K562 (cell line): Measurements from ENCODE around the gene POLR3GL. TPM values are rescaled to one million over a fixed set of nuclear protein-coding genes. Genes with fewer than 3 reads are reported as not detected.

Source experiments
- EGR1 ChIP-seq: fragments of 450-650 bp; conservative IDR thresholded peaks from 2 replicates; pipeline ENCODE4 v1.6.1; 2017; ENCODE audit warnings: mild to moderate bottlenecking
- HDAC3 ChIP-seq: fragments of 450-650 bp; IDR thresholded peaks from 2 replicates; pipeline ENCODE4 v1.6.1; 2018; ENCODE audit warnings: borderline replicate concordance, mild to moderate bottlenecking, moderate library complexity; ENCODE audit not compliant: partially characterized antibody
- HMG20B ChIP-seq: fragments of 250-450 bp; sonication (Bioruptor Pico); IDR thresholded peaks from 2 replicates; pipeline ENCODE4 v1.5.0; 2021; ENCODE audit warnings: mild to moderate bottlenecking
- NEUROD1 ChIP-seq: fragments of 150-350 bp; IDR thresholded peaks from 2 replicates; pipeline ENCODE4 v1.6.1; 2014; ENCODE audit warnings: borderline replicate concordance, low read length, low read depth; ENCODE audit not compliant: partially characterized antibody
- PHF21A ChIP-seq: fragments of 450-650 bp; IDR thresholded peaks from 2 replicates; pipeline ENCODE4 v1.6.1; 2017; ENCODE audit warnings: low read depth, borderline replicate concordance
- RBM34 ChIP-seq: fragments of 200-400 bp; formaldehyde crosslinking; IDR thresholded peaks from 2 replicates; pipeline ENCODE4 v1.6.1; 2018; ENCODE audit warnings: low read length, borderline replicate concordance; ENCODE audit not compliant: insufficient read depth
- TAF15 ChIP-seq: fragments of 200-400 bp; formaldehyde crosslinking; IDR thresholded peaks from 2 replicates; pipeline ENCODE4 v1.6.1; 2017; ENCODE audit warnings: mild to moderate bottlenecking, low read depth, low read length, moderate library complexity
- ZKSCAN8 ChIP-seq: fragments of 200-800 bp; sonication (Bioruptor generic); IDR thresholded peaks from 2 replicates; pipeline ENCODE4 v1.6.1; 2016; ENCODE audit warnings: missing genetic modification characterization, missing compliant biosample characterization
- polyA plus RNA-seq, 8 experiments: library from polyadenylated mRNA; depleted of rRNA in 4 of 8; stranded (reverse) in 5 of 8; unstranded in 3 of 8; fragments of >200 nt; fragmentation: Nextera tagmentation in 2 of 8; fragmentation: Illumina TruSeq in 1 of 8; extraction: Ambion mirVana in 2 of 8; extraction: Trizol in 1 of 8; gene quantifications; 2 replicates each; pipeline versions ENCODE4 v1.2.1 to v1.2.3, GENCODE V29; 2011 to 2014; ENCODE audit warnings: inconsistent platforms in 1 of 8, missing spikeins in 1 of 8
- total RNA-seq, 7 experiments: library from RNA; depleted of rRNA in 6 of 7; stranded (reverse); fragments of >200 nt in 6 of 7; fragmentation: Illumina TruSeq in 2 of 7; extraction: Trizol in 2 of 7; gene quantifications; 2 replicates each; pipeline versions ENCODE4 v1.2.1 to v1.2.3, GENCODE V29; 2011 to 2021; ENCODE audit warnings: low replicate concordance in 1 of 7
- TF ChIP-seq, protein P1 (sequence below): sonication (generic); formaldehyde crosslinking; IDR thresholded peaks from 2 replicates; pipeline ENCODE4 v1.8.0; 2023; ENCODE audit warnings: mild to moderate bottlenecking, missing genetic modification reagents
- TF ChIP-seq, protein P2 (sequence below): fragments of 450-650 bp; formaldehyde crosslinking; IDR thresholded peaks from 2 replicates; pipeline ENCODE4 v1.4.0; 2022; ENCODE audit warnings: missing genetic modification characterization
- TF ChIP-seq, protein P3 (sequence below): sonication (generic); formaldehyde crosslinking; IDR thresholded peaks from 2 replicates; pipeline ENCODE4 v1.8.0; 2022; ENCODE audit warnings: missing genetic modification reagents, mild to moderate bottlenecking, borderline replicate concordance
- TF ChIP-seq, protein P4 (sequence below): fragments of 450-650 bp; conservative IDR thresholded peaks from 2 replicates; pipeline ENCODE4 v1.6.1; 2016; ENCODE audit warnings: missing genetic modification characterization, low read depth, mild to moderate bottlenecking, missing compliant biosample characterization, moderate library complexity

The POLR3GL gene
- total and polyA plus RNA-seq, 9 of the 15 experiments (the other 6 are each of a cell fraction or from before 2014, with no cell fraction given) = 14.6 to 48.4 (median 38.2) TPM

DNA sequence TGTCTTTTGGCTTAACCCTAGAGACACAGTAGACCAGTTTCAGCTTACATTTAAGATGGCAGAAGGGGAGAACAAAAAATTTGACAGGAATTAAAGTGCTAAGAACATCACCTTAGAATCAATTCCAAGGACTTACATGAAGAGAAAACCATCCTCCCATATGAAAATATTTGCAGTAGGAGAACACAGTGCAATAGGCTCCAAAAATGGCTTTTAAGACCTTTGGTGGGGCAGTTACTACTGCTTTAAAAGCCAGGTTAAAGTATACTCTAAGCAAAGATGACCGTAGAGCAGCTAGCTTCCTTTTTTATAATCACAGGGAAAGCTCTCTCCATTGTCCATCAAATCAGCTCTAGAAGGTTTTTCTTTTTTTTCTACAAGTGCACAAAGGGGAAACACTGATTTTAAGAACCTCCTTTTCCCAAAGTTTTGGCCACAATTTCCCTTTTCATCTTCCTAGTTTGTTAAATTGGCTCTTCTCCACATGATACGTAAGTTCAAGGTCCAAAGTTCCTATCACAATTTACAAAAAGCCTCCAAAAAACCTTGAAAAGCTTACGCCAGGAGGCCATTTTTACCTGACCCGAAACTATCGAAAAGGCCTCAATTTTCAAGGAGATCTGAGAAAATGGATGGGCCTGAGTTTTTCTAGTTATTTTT, 28.6 kb downstream of the POLR3GL start (continued):
- TF ChIP-seq, protein P1, sequence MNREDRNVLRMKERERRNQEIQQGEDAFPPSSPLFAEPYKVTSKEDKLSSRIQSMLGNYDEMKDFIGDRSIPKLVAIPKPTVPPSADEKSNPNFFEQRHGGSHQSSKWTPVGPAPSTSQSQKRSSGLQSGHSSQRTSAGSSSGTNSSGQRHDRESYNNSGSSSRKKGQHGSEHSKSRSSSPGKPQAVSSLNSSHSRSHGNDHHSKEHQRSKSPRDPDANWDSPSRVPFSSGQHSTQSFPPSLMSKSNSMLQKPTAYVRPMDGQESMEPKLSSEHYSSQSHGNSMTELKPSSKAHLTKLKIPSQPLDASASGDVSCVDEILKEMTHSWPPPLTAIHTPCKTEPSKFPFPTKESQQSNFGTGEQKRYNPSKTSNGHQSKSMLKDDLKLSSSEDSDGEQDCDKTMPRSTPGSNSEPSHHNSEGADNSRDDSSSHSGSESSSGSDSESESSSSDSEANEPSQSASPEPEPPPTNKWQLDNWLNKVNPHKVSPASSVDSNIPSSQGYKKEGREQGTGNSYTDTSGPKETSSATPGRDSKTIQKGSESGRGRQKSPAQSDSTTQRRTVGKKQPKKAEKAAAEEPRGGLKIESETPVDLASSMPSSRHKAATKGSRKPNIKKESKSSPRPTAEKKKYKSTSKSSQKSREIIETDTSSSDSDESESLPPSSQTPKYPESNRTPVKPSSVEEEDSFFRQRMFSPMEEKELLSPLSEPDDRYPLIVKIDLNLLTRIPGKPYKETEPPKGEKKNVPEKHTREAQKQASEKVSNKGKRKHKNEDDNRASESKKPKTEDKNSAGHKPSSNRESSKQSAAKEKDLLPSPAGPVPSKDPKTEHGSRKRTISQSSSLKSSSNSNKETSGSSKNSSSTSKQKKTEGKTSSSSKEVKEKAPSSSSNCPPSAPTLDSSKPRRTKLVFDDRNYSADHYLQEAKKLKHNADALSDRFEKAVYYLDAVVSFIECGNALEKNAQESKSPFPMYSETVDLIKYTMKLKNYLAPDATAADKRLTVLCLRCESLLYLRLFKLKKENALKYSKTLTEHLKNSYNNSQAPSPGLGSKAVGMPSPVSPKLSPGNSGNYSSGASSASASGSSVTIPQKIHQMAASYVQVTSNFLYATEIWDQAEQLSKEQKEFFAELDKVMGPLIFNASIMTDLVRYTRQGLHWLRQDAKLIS (CRISPR knock-in tag) = peak; percentile 53; the same call in 1 of the 2 replicates
- TF ChIP-seq RBM34 (no peak), NEUROD1 (no peak), HMG20B (no peak), PHF21A (no peak), TAF15 (no peak), EGR1 (no peak), HDAC3 (peak; percentile 13), ZKSCAN8 (no peak)
- TF ChIP-seq, protein P2, sequence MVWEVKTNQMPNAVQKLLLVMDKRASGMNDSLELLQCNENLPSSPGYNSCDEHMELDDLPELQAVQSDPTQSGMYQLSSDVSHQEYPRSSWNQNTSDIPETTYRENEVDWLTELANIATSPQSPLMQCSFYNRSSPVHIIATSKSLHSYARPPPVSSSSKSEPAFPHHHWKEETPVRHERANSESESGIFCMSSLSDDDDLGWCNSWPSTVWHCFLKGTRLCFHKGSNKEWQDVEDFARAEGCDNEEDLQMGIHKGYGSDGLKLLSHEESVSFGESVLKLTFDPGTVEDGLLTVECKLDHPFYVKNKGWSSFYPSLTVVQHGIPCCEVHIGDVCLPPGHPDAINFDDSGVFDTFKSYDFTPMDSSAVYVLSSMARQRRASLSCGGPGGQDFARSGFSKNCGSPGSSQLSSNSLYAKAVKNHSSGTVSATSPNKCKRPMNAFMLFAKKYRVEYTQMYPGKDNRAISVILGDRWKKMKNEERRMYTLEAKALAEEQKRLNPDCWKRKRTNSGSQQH (CRISPR knock-in tag) = no peak
- TF ChIP-seq, protein P3, sequence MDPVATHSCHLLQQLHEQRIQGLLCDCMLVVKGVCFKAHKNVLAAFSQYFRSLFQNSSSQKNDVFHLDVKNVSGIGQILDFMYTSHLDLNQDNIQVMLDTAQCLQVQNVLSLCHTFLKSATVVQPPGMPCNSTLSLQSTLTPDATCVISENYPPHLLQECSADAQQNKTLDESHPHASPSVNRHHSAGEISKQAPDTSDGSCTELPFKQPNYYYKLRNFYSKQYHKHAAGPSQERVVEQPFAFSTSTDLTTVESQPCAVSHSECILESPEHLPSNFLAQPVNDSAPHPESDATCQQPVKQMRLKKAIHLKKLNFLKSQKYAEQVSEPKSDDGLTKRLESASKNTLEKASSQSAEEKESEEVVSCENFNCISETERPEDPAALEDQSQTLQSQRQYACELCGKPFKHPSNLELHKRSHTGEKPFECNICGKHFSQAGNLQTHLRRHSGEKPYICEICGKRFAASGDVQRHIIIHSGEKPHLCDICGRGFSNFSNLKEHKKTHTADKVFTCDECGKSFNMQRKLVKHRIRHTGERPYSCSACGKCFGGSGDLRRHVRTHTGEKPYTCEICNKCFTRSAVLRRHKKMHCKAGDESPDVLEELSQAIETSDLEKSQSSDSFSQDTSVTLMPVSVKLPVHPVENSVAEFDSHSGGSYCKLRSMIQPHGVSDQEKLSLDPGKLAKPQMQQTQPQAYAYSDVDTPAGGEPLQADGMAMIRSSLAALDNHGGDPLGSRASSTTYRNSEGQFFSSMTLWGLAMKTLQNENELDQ (CRISPR knock-in tag) = no peak
- TF ChIP-seq, protein P4, sequence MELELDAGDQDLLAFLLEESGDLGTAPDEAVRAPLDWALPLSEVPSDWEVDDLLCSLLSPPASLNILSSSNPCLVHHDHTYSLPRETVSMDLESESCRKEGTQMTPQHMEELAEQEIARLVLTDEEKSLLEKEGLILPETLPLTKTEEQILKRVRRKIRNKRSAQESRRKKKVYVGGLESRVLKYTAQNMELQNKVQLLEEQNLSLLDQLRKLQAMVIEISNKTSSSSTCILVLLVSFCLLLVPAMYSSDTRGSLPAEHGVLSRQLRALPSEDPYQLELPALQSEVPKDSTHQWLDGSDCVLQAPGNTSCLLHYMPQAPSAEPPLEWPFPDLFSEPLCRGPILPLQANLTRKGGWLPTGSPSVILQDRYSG (tag) = no peak
